Keratinocyte (primary cell): Measurements from ENCODE around the gene ZNF836. TPM values are rescaled to one million over a fixed set of nuclear protein-coding genes. Genes with fewer than 3 reads are reported as not detected.
A peak's percentile ranks its signal among the peaks of the same experiment; 100 is the strongest.

Experiments used
- DNase-seq: peaks from one replicate; pipeline ENCODE4 v3.0.0-alpha.2; 2011; ENCODE audit warnings: low read depth, missing footprints, low spot score
- FAIRE-seq: peaks from 2 replicates; lab custom pipeline; 2011; peaks lifted over from hg19 to GRCh38; lab: Jason Lieb, UNC
- H2AFZ ChIP-seq: 2 replicates; pipeline ENCODE4 v1.6.0; 2012; ENCODE audit warnings: low read length, control low read depth, inconsistent platforms; ENCODE audit not compliant: control insufficient read depth
- H3K27ac ChIP-seq: 2 replicates; pipeline ENCODE4 v1.5.1; 2011; ENCODE audit warnings: low read length; ENCODE audit not compliant: control insufficient read depth, insufficient read depth
- H3K27me3 ChIP-seq: 3 replicates; pipeline ENCODE4 v1.6.0; 2011; ENCODE audit warnings: low read length; ENCODE audit not compliant: control insufficient read depth, insufficient read depth; ENCODE audit errors: extremely low read depth
- H3K36me3 ChIP-seq, 2 experiments: 2 replicates in 1 of 2; 3 replicates in 1 of 2; pipeline ENCODE4 v1.5.1; 2011; ENCODE audit warnings: low read length in 2 of 2, mild to moderate bottlenecking in 1 of 2; ENCODE audit not compliant: control insufficient read depth in 2 of 2, insufficient read depth in 2 of 2; ENCODE audit errors: extremely low read depth in 1 of 2
- H3K4me1 ChIP-seq: 3 replicates; pipeline ENCODE4 v1.5.1; 2011; ENCODE audit warnings: low read length; ENCODE audit not compliant: control insufficient read depth, insufficient read depth; ENCODE audit errors: extremely low read depth
- H3K4me2 ChIP-seq: 3 replicates; pipeline ENCODE4 v1.6.0; 2011; ENCODE audit warnings: low read depth, low read length; ENCODE audit not compliant: control insufficient read depth, insufficient read depth; ENCODE audit errors: extremely low read depth
- H3K4me3 ChIP-seq, 3 experiments: fragments of 200-600 bp in 1 of 3; sonication (generic) in 1 of 3; 2 replicates in 2 of 3; 3 replicates in 1 of 3; pipeline ENCODE4 v1.5.1; 2011 to 2016; ENCODE audit warnings: low read length in 3 of 3, mild to moderate bottlenecking in 3 of 3, control low read depth in 2 of 3, inconsistent platforms in 1 of 3, low read depth in 1 of 3, mixed read lengths in 1 of 3, mixed run types in 1 of 3, moderate library complexity in 1 of 3; ENCODE audit not compliant: control insufficient read depth in 2 of 3, insufficient read depth in 2 of 3; ENCODE audit errors: extremely low read depth in 1 of 3
- H3K79me2 ChIP-seq: 2 replicates; pipeline ENCODE4 v1.6.0; 2012; ENCODE audit warnings: low read length; ENCODE audit not compliant: control insufficient read depth, insufficient read depth
- H3K9ac ChIP-seq: 3 replicates; pipeline ENCODE4 v1.6.0; 2011; ENCODE audit warnings: low read length; ENCODE audit not compliant: control insufficient read depth, insufficient read depth; ENCODE audit errors: extremely low read depth
- H3K9me1 ChIP-seq: 3 replicates; pipeline ENCODE4 v1.6.0; 2011; ENCODE audit warnings: low read length; ENCODE audit not compliant: control insufficient read depth, insufficient read depth; ENCODE audit errors: extremely low read depth
- H3K9me3 ChIP-seq: 2 replicates; pipeline ENCODE4 v1.5.1; 2012; ENCODE audit warnings: low read depth, low read length; ENCODE audit not compliant: control insufficient read depth
- H4K20me1 ChIP-seq: 3 replicates; pipeline ENCODE4 v1.6.0; 2011; ENCODE audit warnings: low read length; ENCODE audit not compliant: control insufficient read depth, insufficient read depth; ENCODE audit errors: extremely low read depth
- EZH2 ChIP-seq: IDR thresholded peaks from one replicate; pipeline ENCODE4 v1.6.1; 2012; ENCODE audit warnings: inconsistent platforms, mild to moderate bottlenecking, low read length, moderate library complexity
- dilution Hi-C: fragments of 300-500 bp; cut with MboI; formaldehyde crosslinking; loops from one replicate; pipeline ENCODE4 v1.7.0; 2020; ENCODE audit warnings: low sequenced_read_pairs; ENCODE audit not compliant: extremely low pct_ligation_motif_present
- polyA plus RNA-seq, 5 experiments: library from polyadenylated mRNA; depleted of rRNA in 3 of 5; stranded (reverse) in 3 of 5; stranded (forward) in 1 of 5; unstranded in 1 of 5; fragments of >200 nt; gene quantifications; 1 replicate in 1 of 5; 2 replicates in 3 of 5; 3 replicates in 1 of 5; pipeline versions ENCODE4 v1.2.1 to v1.2.3, GENCODE V29; 2011 to 2012; ENCODE audit warnings: missing spikeins in 2 of 5, low read depth in 1 of 5, low replicate concordance in 1 of 5
- TF ChIP-seq, protein P1 (sequence below), 3 experiments: IDR thresholded peaks in 1 of 3; conservative IDR thresholded peaks in 1 of 3; optimal IDR thresholded peaks in 1 of 3; 2 replicates in 2 of 3; 3 replicates in 1 of 3; pipeline versions ENCODE3 to v1.5.1; 2011; ENCODE audit warnings: low read length in 3 of 3, mild to moderate bottlenecking in 3 of 3, moderate library complexity in 2 of 3, control low read depth in 1 of 3, inconsistent platforms in 1 of 3; ENCODE audit not compliant: insufficient read depth in 2 of 3; ENCODE audit errors: extremely low read depth in 1 of 3

The ZNF836 gene
- polyA plus RNA-seq, 1 donor (not counting 4 experiments of a cell fraction or from before 2014, with no cell fraction given): 5.0 TPM

DNA sequence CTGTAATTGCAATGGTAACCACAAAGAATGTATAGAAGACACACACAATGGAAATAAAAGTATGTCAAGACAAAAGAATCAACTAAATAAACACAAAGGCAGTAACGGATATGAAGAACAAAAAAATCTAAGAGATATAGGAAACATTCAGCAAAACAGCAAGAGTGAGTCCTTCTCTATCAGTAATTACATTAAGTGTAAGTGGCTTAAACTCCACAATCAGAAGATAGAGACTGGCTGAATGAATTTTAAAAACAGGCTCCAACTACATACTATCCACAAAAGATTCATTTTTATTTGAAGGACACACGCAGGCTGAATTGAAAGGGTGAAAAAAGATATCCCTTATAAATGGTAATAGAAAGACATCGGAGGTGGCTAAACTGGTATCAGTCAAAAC lies 51.1 kb downstream of the ZNF836 start:
- H3K4me2 ChIP-seq: no peak overlapping the region
- no peak for TF ChIP-seq EZH2
- TF ChIP-seq, protein P1, sequence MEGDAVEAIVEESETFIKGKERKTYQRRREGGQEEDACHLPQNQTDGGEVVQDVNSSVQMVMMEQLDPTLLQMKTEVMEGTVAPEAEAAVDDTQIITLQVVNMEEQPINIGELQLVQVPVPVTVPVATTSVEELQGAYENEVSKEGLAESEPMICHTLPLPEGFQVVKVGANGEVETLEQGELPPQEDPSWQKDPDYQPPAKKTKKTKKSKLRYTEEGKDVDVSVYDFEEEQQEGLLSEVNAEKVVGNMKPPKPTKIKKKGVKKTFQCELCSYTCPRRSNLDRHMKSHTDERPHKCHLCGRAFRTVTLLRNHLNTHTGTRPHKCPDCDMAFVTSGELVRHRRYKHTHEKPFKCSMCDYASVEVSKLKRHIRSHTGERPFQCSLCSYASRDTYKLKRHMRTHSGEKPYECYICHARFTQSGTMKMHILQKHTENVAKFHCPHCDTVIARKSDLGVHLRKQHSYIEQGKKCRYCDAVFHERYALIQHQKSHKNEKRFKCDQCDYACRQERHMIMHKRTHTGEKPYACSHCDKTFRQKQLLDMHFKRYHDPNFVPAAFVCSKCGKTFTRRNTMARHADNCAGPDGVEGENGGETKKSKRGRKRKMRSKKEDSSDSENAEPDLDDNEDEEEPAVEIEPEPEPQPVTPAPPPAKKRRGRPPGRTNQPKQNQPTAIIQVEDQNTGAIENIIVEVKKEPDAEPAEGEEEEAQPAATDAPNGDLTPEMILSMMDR (optimal IDR thresholded peaks at IDR 0.05 in 1 of 3, IDR thresholded peaks at IDR 0.05 in 1 of 3, conservative IDR thresholded peaks at IDR 0.05 in 1 of 3; ENCODE audit: extremely low read depth in 1 of 3, insufficient read depth in 2 of 3, low read length in 3 of 3): no peak
- H3K9me1 ChIP-seq: no peaks in the 10 kb centered on the region
- no peak overlapping the region for H2AFZ ChIP-seq
- FAIRE-seq (no peak), DNase-seq (no peak)
- no peak overlapping the region for H3K4me3 ChIP-seq
- H3K27me3 ChIP-seq: no peaks in the 10 kb centered on the region
- H3K36me3 ChIP-seq: peaks cover 17 to 26% of the 10 kb centered on the region in 2 experiments
- H3K27ac ChIP-seq: no peak overlapping the region
- no peaks in the 10 kb centered on the region for H3K4me1 ChIP-seq
- no peaks in the 10 kb centered on the region for H3K79me2 ChIP-seq
- dilution Hi-C loops: no loop called here
- no peak overlapping the region for H3K9ac ChIP-seq
- no peaks in the 10 kb centered on the region for H4K20me1 ChIP-seq
- peaks cover 36% of the 10 kb centered on the region for H3K9me3 ChIP-seq

DNA sequence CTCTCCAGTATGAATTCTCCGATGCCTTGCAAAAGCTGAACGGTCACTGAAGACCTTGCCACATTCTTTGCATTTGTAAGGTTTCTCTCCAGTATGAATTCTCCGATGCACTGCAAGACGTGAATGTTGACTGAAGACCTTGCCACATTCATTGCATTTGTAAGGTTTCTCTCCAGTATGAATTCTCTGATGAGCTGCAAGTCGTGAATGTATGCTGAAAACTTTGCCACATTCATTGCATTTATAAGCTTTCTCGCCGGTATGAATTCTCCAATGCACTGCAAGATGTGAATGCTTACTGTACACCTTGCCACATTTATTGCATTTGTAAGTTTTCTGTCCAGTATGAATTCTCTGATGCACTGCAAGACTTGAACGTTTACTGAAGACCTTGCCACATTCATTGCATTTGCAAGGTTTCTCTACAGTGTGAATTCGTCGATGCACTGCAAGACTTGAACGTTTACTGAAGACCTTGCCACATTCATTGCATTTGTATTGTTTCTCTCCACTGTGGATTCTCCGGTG lies 55.8 kb downstream of the ZNF836 start:
- FAIRE-seq (peak; percentile 76), DNase-seq (no peak)
- peaks cover 51% of the 10 kb centered on the region for H3K9me3 ChIP-seq
- H3K4me1 ChIP-seq: no peaks in the 10 kb centered on the region
- H3K27me3 ChIP-seq: no peaks in the 10 kb centered on the region
- H3K9me1 ChIP-seq: no peaks in the 10 kb centered on the region
- H3K36me3 ChIP-seq: peaks cover 11 to 14% of the 10 kb centered on the region in 2 experiments
- H3K79me2 ChIP-seq: no peaks in the 10 kb centered on the region
- dilution Hi-C loops: no loop called here
- TF ChIP-seq, protein P1 (optimal IDR thresholded peaks at IDR 0.05 in 1 of 3, IDR thresholded peaks at IDR 0.05 in 1 of 3, conservative IDR thresholded peaks at IDR 0.05 in 1 of 3; ENCODE audit: extremely low read depth in 1 of 3, insufficient read depth in 2 of 3, low read length in 3 of 3): no peak
- no peak for TF ChIP-seq EZH2
- no peak overlapping the region for H3K4me2 ChIP-seq
- no peak overlapping the region for H2AFZ ChIP-seq
- H3K27ac ChIP-seq: no peak overlapping the region
- H3K4me3 ChIP-seq: no peak overlapping the region
- no peaks in the 10 kb centered on the region for H4K20me1 ChIP-seq
- H3K9ac ChIP-seq: no peak overlapping the region
